HFF-Myc (cell line): ENCODE data around the gene GMNN.

Source experiments
- DNase-seq: peaks from one replicate; pipeline ENCODE4 v3.0.0-alpha.2; 2011; ENCODE audit warnings: low read depth; ENCODE audit errors: extremely low read depth
- H3K4me3 ChIP-seq: replicated peaks from 2 replicates; pipeline ENCODE4 v1.5.1; 2011; ENCODE audit warnings: low read depth, mild to moderate bottlenecking, control low read depth, low read length
- CTCF ChIP-seq: IDR thresholded peaks from 2 replicates; pipeline ENCODE4 v1.5.1; 2012; ENCODE audit warnings: mild to moderate bottlenecking, low read depth, low read length, control low read depth; ENCODE audit errors: missing control alignments

Gene GMNN

GRCh38 chr6:24795106-24795505 is 20.4 kb downstream of the GMNN start:
- no peak for TF ChIP-seq CTCF
- H3K4me3 ChIP-seq: no peak overlapping the region
- DNase-seq: no peak

- no peak overlapping the region for H3K4me3 ChIP-seq
- no peak for TF ChIP-seq CTCF
- no peak for DNase-seq
These were observed 22.0 kb downstream of the GMNN start for GRCh38 chr6:24796616-24797290.

GRCh38 chr6:24797596-24798216 is 23.0 kb downstream of the GMNN start:
- no peak for DNase-seq
- no peak for TF ChIP-seq CTCF
- no peak overlapping the region for H3K4me3 ChIP-seq

- no peak for TF ChIP-seq CTCF
- H3K4me3 ChIP-seq: no peak within 1 kb of the TSS
- no peak for DNase-seq
These were observed 24.2 kb downstream of the GMNN start, which contains the start of gene ARMH2 for GRCh38 chr6:24798740-24799540. TSS of gene ARMH2 (minus strand) at chr6:24798917. CDS start at chr6:24798857, 60 bp downstream.

GRCh38 chr6:24799541-24799915 is 24.8 kb downstream of the GMNN start:
- no peak for DNase-seq
- no peak overlapping the region for H3K4me3 ChIP-seq
- no peak for TF ChIP-seq CTCF

- no peak overlapping the region for H3K4me3 ChIP-seq
- TF ChIP-seq CTCF: no peak
- no peak for DNase-seq
These were observed 27.7 kb downstream of the GMNN start for GRCh38 chr6:24802271-24803059.
